H9 (cell line): ENCODE data around the gene ACMSD. TPM values are rescaled to one million over a fixed set of nuclear protein-coding genes. Genes with fewer than 3 reads are reported as not detected.

Experiments used
- DNase-seq: peaks from one replicate; pipeline ENCODE4 v3.0.0-alpha.2; 2017
- H2AFZ ChIP-seq: one replicate; pipeline ENCODE4 v1.6.1; 2013; ENCODE audit warnings: mild to moderate bottlenecking, low read length, control low read depth, moderate library complexity
- H2AK5ac ChIP-seq: 2 replicates; pipeline ENCODE4 v1.6.1; 2013; ENCODE audit warnings: low read length, control low read depth, mixed read lengths; ENCODE audit not compliant: insufficient read length
- H2BK120ac ChIP-seq: one replicate; pipeline ENCODE4 v1.6.1; 2013; ENCODE audit warnings: low read depth, mild to moderate bottlenecking, low read length, control low read depth, inconsistent platforms; ENCODE audit not compliant: poor library complexity, severe bottlenecking
- H2BK12ac ChIP-seq: 2 replicates; pipeline ENCODE4 v1.6.1; 2013; ENCODE audit warnings: low read length, control low read depth, mixed read lengths, low read depth; ENCODE audit not compliant: insufficient read length
- H2BK15ac ChIP-seq: 2 replicates; pipeline ENCODE4 v1.6.1; 2013; ENCODE audit warnings: low read depth, low read length, control low read depth
- H2BK20ac ChIP-seq: one replicate; pipeline ENCODE4 v1.6.1; 2013; ENCODE audit warnings: low read depth, mild to moderate bottlenecking, low read length, control low read depth, inconsistent platforms; ENCODE audit not compliant: poor library complexity, severe bottlenecking
- H2BK5ac ChIP-seq: 2 replicates; pipeline ENCODE4 v1.6.1; 2013; ENCODE audit warnings: low read length, control low read depth, mixed read lengths; ENCODE audit not compliant: insufficient read length
- H3K14ac ChIP-seq: 2 replicates; pipeline ENCODE4 v1.6.1; 2013; ENCODE audit warnings: low read length, control low read depth; ENCODE audit not compliant: insufficient read depth
- H3K18ac ChIP-seq: 2 replicates; pipeline ENCODE4 v1.6.1; 2013; ENCODE audit warnings: low read depth, mild to moderate bottlenecking, mixed read lengths, low read length, control low read depth; ENCODE audit not compliant: insufficient read length
- H3K23ac ChIP-seq: 2 replicates; pipeline ENCODE4 v1.6.1; 2013; ENCODE audit warnings: low read length, control low read depth, mixed read lengths, low read depth; ENCODE audit not compliant: insufficient read length
- H3K23me2 ChIP-seq: 2 replicates; pipeline ENCODE4 v1.6.1; 2013; ENCODE audit warnings: low read depth, mild to moderate bottlenecking, mixed read lengths, low read length, control low read depth; ENCODE audit not compliant: insufficient read length, poor library complexity, severe bottlenecking
- H3K27ac ChIP-seq: 2 replicates; pipeline ENCODE4 v1.5.1; 2013; ENCODE audit warnings: low read length, control low read depth, mixed read lengths, low read depth; ENCODE audit not compliant: insufficient read length
- H3K27me3 ChIP-seq: 2 replicates; pipeline ENCODE4 v1.6.1; 2013; ENCODE audit warnings: low read length, control low read depth, inconsistent platforms; ENCODE audit not compliant: insufficient read depth
- H3K4ac ChIP-seq: 2 replicates; pipeline ENCODE4 v1.6.1; 2013; ENCODE audit warnings: low read depth, mild to moderate bottlenecking, control low read depth, inconsistent platforms, low read length, moderate library complexity
- H3K4me1 ChIP-seq: 2 replicates; pipeline ENCODE4 v1.6.1; 2013; ENCODE audit warnings: low read length, control low read depth, inconsistent platforms; ENCODE audit not compliant: insufficient read depth
- H3K4me2 ChIP-seq: 2 replicates; pipeline ENCODE4 v1.6.1; 2013; ENCODE audit warnings: low read length, control low read depth, mixed read lengths; ENCODE audit not compliant: insufficient read length, insufficient read depth
- H3K56ac ChIP-seq: 2 replicates; pipeline ENCODE4 v1.6.1; 2013; ENCODE audit warnings: low read depth, mild to moderate bottlenecking, mixed read lengths, low read length, control low read depth; ENCODE audit not compliant: insufficient read length
- H3K79me1 ChIP-seq: 2 replicates; pipeline ENCODE4 v1.6.1; 2013; ENCODE audit warnings: low read depth, mild to moderate bottlenecking, moderate library complexity, low read length, control low read depth, inconsistent platforms; ENCODE audit not compliant: insufficient read depth, poor library complexity, severe bottlenecking
- H3K79me2 ChIP-seq: 2 replicates; pipeline ENCODE4 v1.6.1; 2013; ENCODE audit warnings: low read length, control low read depth, inconsistent platforms; ENCODE audit not compliant: insufficient read depth
- H3K9ac ChIP-seq: 2 replicates; pipeline ENCODE4 v1.6.1; 2013; ENCODE audit warnings: low read length, control low read depth, mixed read lengths; ENCODE audit not compliant: insufficient read length; ENCODE audit errors: extremely low read depth
- H3K9me3 ChIP-seq: one replicate; pipeline ENCODE4 v1.6.1; 2013; ENCODE audit warnings: low read depth, low read length, inconsistent platforms; ENCODE audit not compliant: control insufficient read depth
- H3T11ph ChIP-seq: one replicate; pipeline ENCODE4 v1.6.1; 2013; ENCODE audit warnings: mild to moderate bottlenecking, low read length, control low read depth, inconsistent platforms
- H4K20me1 ChIP-seq: one replicate; pipeline ENCODE4 v1.6.1; 2013; ENCODE audit not compliant: control insufficient read depth, insufficient read length, insufficient read depth
- H4K5ac ChIP-seq: 2 replicates; pipeline ENCODE4 v1.6.1; 2013; ENCODE audit warnings: low read depth, mild to moderate bottlenecking, mixed read lengths, low read length, control low read depth; ENCODE audit not compliant: insufficient read length
- H4K8ac ChIP-seq: replicated peaks from 2 replicates; pipeline ENCODE4 v1.6.1; 2013; ENCODE audit warnings: low read length, control low read depth, mixed read lengths, low read depth; ENCODE audit not compliant: insufficient read length
- H4K91ac ChIP-seq: 2 replicates; pipeline ENCODE4 v1.6.1; 2013; ENCODE audit warnings: low read depth, mild to moderate bottlenecking, moderate library complexity, mixed read lengths, low read length, control low read depth; ENCODE audit not compliant: insufficient read length
- H3K27ac Mint-ChIP-seq, 3 experiments: 2 replicates in 2 of 3; 3 replicates in 1 of 3; pipeline ENCODE4 v1.8.0; 2020 to 2021; ENCODE audit warnings: mixed read lengths in 3 of 3, mild to moderate bottlenecking in 1 of 3, moderate library complexity in 1 of 3
- H3K27me3 Mint-ChIP-seq: 2 replicates; pipeline ENCODE4 v1.8.0; 2021; ENCODE audit warnings: low read depth, mild to moderate bottlenecking, moderate library complexity, mixed read lengths
- H3K36me3 Mint-ChIP-seq, 3 experiments: 2 replicates in 2 of 3; 3 replicates in 1 of 3; pipeline ENCODE4 v1.8.0; 2020 to 2021; ENCODE audit warnings: low read depth in 3 of 3, mixed read lengths in 3 of 3; ENCODE audit not compliant: insufficient read depth in 1 of 3
- H3K4me1 Mint-ChIP-seq, 2 experiments: 2 replicates each; pipeline ENCODE4 v1.8.0; 2020; ENCODE audit warnings: mixed read lengths in 2 of 2
- H3K4me3 Mint-ChIP-seq, 2 experiments: 2 replicates in 1 of 2; 3 replicates in 1 of 2; pipeline ENCODE4 v1.8.0; 2020 to 2021; ENCODE audit warnings: mild to moderate bottlenecking in 2 of 2, mixed read lengths in 2 of 2, moderate library complexity in 1 of 2
- H3K9me3 Mint-ChIP-seq, 2 experiments: 2 replicates in 1 of 2; 3 replicates in 1 of 2; pipeline ENCODE4 v1.8.0; 2020; ENCODE audit warnings: mild to moderate bottlenecking in 2 of 2, mixed read lengths in 2 of 2, moderate library complexity in 1 of 2
- WGBS: extraction: QIAGEN DNeasy Blood & Tissue Kit; methylation state at CpG from one replicate; pipeline ENCODE4 v1.1.7; 2013; ENCODE audit warnings: missing lambda C conversion rate, low lambda C conversion rate, mixed read lengths; ENCODE audit not compliant: insufficient read length; ENCODE audit errors: extremely low coverage; 5-methylcytosine and 5-hydroxymethylcytosine counted together
- total RNA-seq: library from RNA; stranded (reverse); gene quantifications from 2 replicates; pipeline ENCODE4 v1.2.1, GENCODE V29; 2021
- TF ChIP-seq, protein P1 (sequence below): fragments of 200-600 bp; sonication (generic); conservative IDR thresholded peaks from 3 replicates; pipeline ENCODE4 v1.8.0; 2021; ENCODE audit warnings: antibody characterized with exemption, mild to moderate bottlenecking

Gene ACMSD
- total RNA-seq, 1 experiment from 2014 or later, result not detected

- Mint-ChIP-seq H3K36me3 (no peaks in the 10 kb centered on the region), H3K9me3 (no peaks in the 10 kb centered on the region), H3K27ac (0 out of 7 replicates have a peak overlapping the region, but pooled peaks of 1 of the 3 experiments have one; percentile 21), H3K4me1 (no peaks in the 10 kb centered on the region), H3K4me3 (no peak overlapping the region), H3K27me3 (peaks cover 2% of the 10 kb centered on the region; the same call in 1 of the 2 replicates)
- Histone ChIP-seq H3K14ac (no peak overlapping the region; the same call in 1 of the 2 replicates), H2BK5ac (no peak overlapping the region), H3K27me3 (no peaks in the 10 kb centered on the region), H4K8ac (no peak overlapping the region), H2BK20ac (no peak overlapping the region), H3K79me2 (no peaks in the 10 kb centered on the region), H3T11ph (no peak overlapping the region), H3K4ac (no peak overlapping the region), H3K79me1 (no peaks in the 10 kb centered on the region), H3K9me3 (no peaks in the 10 kb centered on the region), H4K20me1 (no peaks in the 10 kb centered on the region), H3K9ac (no peak overlapping the region), H4K91ac (no peak overlapping the region), H3K23me2 (no peaks in the 10 kb centered on the region), H2BK15ac (no peak overlapping the region), H2BK12ac (no peak overlapping the region), H3K23ac (no peak overlapping the region), H2AFZ (no peak overlapping the region), H3K4me2 (no peak overlapping the region), H3K27ac (no peak overlapping the region), H4K5ac (no peak overlapping the region), H2BK120ac (no peak overlapping the region), H3K18ac (no peak overlapping the region), H3K4me1 (no peaks in the 10 kb centered on the region), H3K56ac (no peak overlapping the region), H2AK5ac (no peak overlapping the region)
- no peak for DNase-seq
- TF ChIP-seq, protein P1, sequence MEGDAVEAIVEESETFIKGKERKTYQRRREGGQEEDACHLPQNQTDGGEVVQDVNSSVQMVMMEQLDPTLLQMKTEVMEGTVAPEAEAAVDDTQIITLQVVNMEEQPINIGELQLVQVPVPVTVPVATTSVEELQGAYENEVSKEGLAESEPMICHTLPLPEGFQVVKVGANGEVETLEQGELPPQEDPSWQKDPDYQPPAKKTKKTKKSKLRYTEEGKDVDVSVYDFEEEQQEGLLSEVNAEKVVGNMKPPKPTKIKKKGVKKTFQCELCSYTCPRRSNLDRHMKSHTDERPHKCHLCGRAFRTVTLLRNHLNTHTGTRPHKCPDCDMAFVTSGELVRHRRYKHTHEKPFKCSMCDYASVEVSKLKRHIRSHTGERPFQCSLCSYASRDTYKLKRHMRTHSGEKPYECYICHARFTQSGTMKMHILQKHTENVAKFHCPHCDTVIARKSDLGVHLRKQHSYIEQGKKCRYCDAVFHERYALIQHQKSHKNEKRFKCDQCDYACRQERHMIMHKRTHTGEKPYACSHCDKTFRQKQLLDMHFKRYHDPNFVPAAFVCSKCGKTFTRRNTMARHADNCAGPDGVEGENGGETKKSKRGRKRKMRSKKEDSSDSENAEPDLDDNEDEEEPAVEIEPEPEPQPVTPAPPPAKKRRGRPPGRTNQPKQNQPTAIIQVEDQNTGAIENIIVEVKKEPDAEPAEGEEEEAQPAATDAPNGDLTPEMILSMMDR, result no peak
- WGBS, result no CpG with 5 or more reads among the region's 20 CpGs
Observed at GRCh38 chr2:134863446-134863845, 25.0 kb downstream of the ACMSD start.
